ENCODE data around the gene MTPN.

MTPN gene

GRCh38 chr7:135877805-135878204 lies 99.4 kb downstream of the MTPN start:
- ChIA-PET POLR2A (no interaction called here), CTCF (no interaction called here)
- no peak for DNase-seq (ENCODE audit: extremely low spot score)
- TF ChIP-seq PKNOX1 (IDR thresholded peaks at IDR 0.05) (peak; percentile 34; the same call in 1 of the 2 replicates), FOXM1 (IDR thresholded peaks at IDR 0.05; ENCODE audit: borderline replicate concordance) (no peak)
